ENCODE measurements around the gene IGFALS. TPM values are rescaled to one million over a fixed set of nuclear protein-coding genes. Genes with fewer than 3 reads are reported as not detected.
"Not testable (repeated sequence)": the region's sequence is repeated elsewhere in the genome, so short reads cannot be mapped to it uniquely, and the experiment has no call there.

The IGFALS gene
- total and polyA plus RNA-seq, 2 donors (not counting 3 experiments of a cell fraction or from before 2014, with no cell fraction given): not detected

GRCh38 chr16:1807626-1808025 lies 14.1 kb upstream of the IGFALS start:
- no peaks in the 10 kb centered on the region for H3K9me3 ChIP-seq (replicated peaks; ENCODE audit: control insufficient read depth, insufficient read depth, low read length)
- POLR2A ChIA-PET: no interaction called here
- CTCF ChIA-PET: no interaction called here

GRCh38 chr16:1800701-1801100 lies 7.2 kb upstream of the IGFALS start:
- dilution Hi-C loops (cut with MboI; ENCODE audit: extremely low pct_ligation_motif_present, low sequenced_read_pairs): no loop called here
- intact Hi-C loops (cut with micrococcal nuclease): no loop called here
- no peak for FAIRE-seq
- Histone ChIP-seq H4K20me1 (replicated peaks; ENCODE audit: control insufficient read depth, extremely low read depth, insufficient read depth, low read length) (no peaks in the 10 kb centered on the region), H3K27me3 (ENCODE audit: control insufficient read depth in 2 of 2, insufficient read depth in 2 of 2, low read length in 2 of 2) (no peaks in the 10 kb centered on the region), H3K79me2 (ENCODE audit: control insufficient read depth, insufficient read depth, low read length) (no peaks in the 10 kb centered on the region), H3K4me3 (replicated peaks in 1 of 3; ENCODE audit: insufficient read depth in 1 of 3, low read depth in 1 of 3, low read length in 3 of 3) (no peak overlapping the region), H3K36me3 (ENCODE audit: control insufficient read depth in 2 of 2, extremely low read depth in 1 of 2, insufficient read depth in 2 of 2, low read length in 2 of 2) (peaks cover 0 to 2% of the 10 kb centered on the region in 2 experiments), H3K27ac (ENCODE audit: insufficient read depth, low read depth, low read length) (no peak overlapping the region), H3K4me1 (ENCODE audit: control insufficient read depth, extremely low read depth, insufficient read depth, low read length) (no peaks in the 10 kb centered on the region), H2AFZ (ENCODE audit: low read depth, low read length) (no peak overlapping the region), H3K9ac (replicated peaks; ENCODE audit: extremely low read depth, insufficient read depth, low read length) (no peak overlapping the region), H3K9me3 (replicated peaks; ENCODE audit: control insufficient read depth, insufficient read depth, low read length) (no peaks in the 10 kb centered on the region), H3K9me1 (replicated peaks; ENCODE audit: control insufficient read depth, extremely low read depth, insufficient read depth, low read length) (no peaks in the 10 kb centered on the region), H3K4me2 (ENCODE audit: insufficient read depth, low read length) (no peak overlapping the region)
- POLR2A ChIA-PET: no interaction called here
- BruUV-seq (replicated peaks): no TSS peak
- no peak for DNase-seq (ENCODE audit: low read depth, low spot score)
- CTCF ChIA-PET: interaction anchor here (1.5 kb wide), 1 partner anchor 12 kb away, joined by 3 read pairs; no protein-coding TSS in a partner anchor
- no peak for TF ChIP-seq FOS (IDR thresholded peaks at IDR 0.05; ENCODE audit: borderline replicate concordance, insufficient read depth, low read length)
- TF ChIP-seq CTCF (IDR thresholded peaks at IDR 0.05; ENCODE audit: extremely low read depth in 1 of 2, insufficient read depth in 1 of 2, low read depth in 1 of 2, low read length in 2 of 2): no peak
- no peak for TF ChIP-seq EZH2 (IDR thresholded peaks at IDR 0.05; ENCODE audit: borderline replicate concordance, low read depth, low read length, severe bottlenecking)
- no peak for TF ChIP-seq GATA2 (IDR thresholded peaks at IDR 0.05; ENCODE audit: insufficient read depth, insufficient read length, low read depth, low read length)
- no peak for TF ChIP-seq MYC (IDR thresholded peaks at IDR 0.05; ENCODE audit: low read depth, low read length)
- no peak for TF ChIP-seq POLR2AphosphoS5 (IDR thresholded peaks at IDR 0.05; ENCODE audit: insufficient read depth, low read depth, low read length)
- no peak for TF ChIP-seq MAX (IDR thresholded peaks at IDR 0.05; ENCODE audit: insufficient read depth, insufficient read length)
- TF ChIP-seq JUN (IDR thresholded peaks at IDR 0.05; ENCODE audit: borderline replicate concordance, insufficient read depth, insufficient read length, low read depth): no peak
- TF ChIP-seq POLR2A (IDR thresholded peaks at IDR 0.05; ENCODE audit: low read depth, low read length): no peak

More at GRCh38 chr16:1807626-1808025, 14.1 kb upstream of the IGFALS start:
- Histone ChIP-seq H3K36me3 (ENCODE audit: control insufficient read depth in 2 of 2, extremely low read depth in 1 of 2, insufficient read depth in 2 of 2, low read length in 2 of 2) (peaks cover 0 to 24% of the 10 kb centered on the region in 2 experiments), H3K4me2 (ENCODE audit: insufficient read depth, low read length) (no peak overlapping the region), H3K27me3 (ENCODE audit: control insufficient read depth in 2 of 2, insufficient read depth in 2 of 2, low read length in 2 of 2) (no peaks in the 10 kb centered on the region), H4K20me1 (replicated peaks; ENCODE audit: control insufficient read depth, extremely low read depth, insufficient read depth, low read length) (no peaks in the 10 kb centered on the region), H3K9me1 (replicated peaks; ENCODE audit: control insufficient read depth, extremely low read depth, insufficient read depth, low read length) (no peaks in the 10 kb centered on the region), H3K4me1 (ENCODE audit: control insufficient read depth, extremely low read depth, insufficient read depth, low read length) (no peaks in the 10 kb centered on the region), H3K27ac (ENCODE audit: insufficient read depth, low read depth, low read length) (no peak overlapping the region), H3K4me3 (replicated peaks in 1 of 3; ENCODE audit: insufficient read depth in 1 of 3, low read depth in 1 of 3, low read length in 3 of 3) (no peak overlapping the region), H2AFZ (ENCODE audit: low read depth, low read length) (no peak overlapping the region), H3K9ac (replicated peaks; ENCODE audit: extremely low read depth, insufficient read depth, low read length) (no peak overlapping the region), H3K79me2 (ENCODE audit: control insufficient read depth, insufficient read depth, low read length) (no peaks in the 10 kb centered on the region)
- intact Hi-C loops (cut with micrococcal nuclease) (no loop called here), dilution Hi-C loops (cut with MboI; ENCODE audit: extremely low pct_ligation_motif_present, low sequenced_read_pairs) (no loop called here)
- TF ChIP-seq POLR2AphosphoS5 (IDR thresholded peaks at IDR 0.05; ENCODE audit: insufficient read depth, low read depth, low read length) (no peak), JUN (IDR thresholded peaks at IDR 0.05; ENCODE audit: borderline replicate concordance, insufficient read depth, insufficient read length, low read depth) (no peak)
- no TSS peak for BruUV-seq (replicated peaks)
- DNase-seq (ENCODE audit: low read depth, low spot score) (no peak), FAIRE-seq (no peak)

GRCh38 chr16:1799263-1799662 lies 5.8 kb upstream of the IGFALS start:
- H3K4me3 ChIP-seq (replicated peaks in 1 of 3; ENCODE audit: insufficient read depth in 1 of 3, low read depth in 1 of 3, low read length in 3 of 3); H3K4me2 ChIP-seq (ENCODE audit: insufficient read depth, low read length); H3K9me1 ChIP-seq (replicated peaks; ENCODE audit: control insufficient read depth, extremely low read depth, insufficient read depth, low read length); BruUV-seq (replicated peaks); H3K27me3 ChIP-seq (ENCODE audit: control insufficient read depth in 2 of 2, insufficient read depth in 2 of 2, low read length in 2 of 2); H3K9ac ChIP-seq (replicated peaks; ENCODE audit: extremely low read depth, insufficient read depth, low read length); FAIRE-seq; POLR2A ChIA-PET; H2AFZ ChIP-seq (ENCODE audit: low read depth, low read length); H3K27ac ChIP-seq (ENCODE audit: insufficient read depth, low read depth, low read length); intact Hi-C loops (cut with micrococcal nuclease); H3K4me1 ChIP-seq (ENCODE audit: control insufficient read depth, extremely low read depth, insufficient read depth, low read length); CTCF ChIA-PET; dilution Hi-C loops (cut with MboI; ENCODE audit: extremely low pct_ligation_motif_present, low sequenced_read_pairs); H3K79me2 ChIP-seq (ENCODE audit: control insufficient read depth, insufficient read depth, low read length); DNase-seq (ENCODE audit: low read depth, low spot score); H4K20me1 ChIP-seq (replicated peaks; ENCODE audit: control insufficient read depth, extremely low read depth, insufficient read depth, low read length); H3K9me3 ChIP-seq (replicated peaks; ENCODE audit: control insufficient read depth, insufficient read depth, low read length); H3K36me3 ChIP-seq (ENCODE audit: control insufficient read depth in 2 of 2, extremely low read depth in 1 of 2, insufficient read depth in 2 of 2, low read length in 2 of 2): not testable (repeated sequence)

All from endothelial cell of umbilical vein (primary cell).